ENCODE data around the gene SLC6A11. TPM values are rescaled to one million over a fixed set of nuclear protein-coding genes. Genes with fewer than 3 reads are reported as not detected.

The SLC6A11 gene
- total and polyA plus RNA-seq, 2 donors (not counting 1 experiment from before 2014, with no cell fraction given) = not detected

DNA sequence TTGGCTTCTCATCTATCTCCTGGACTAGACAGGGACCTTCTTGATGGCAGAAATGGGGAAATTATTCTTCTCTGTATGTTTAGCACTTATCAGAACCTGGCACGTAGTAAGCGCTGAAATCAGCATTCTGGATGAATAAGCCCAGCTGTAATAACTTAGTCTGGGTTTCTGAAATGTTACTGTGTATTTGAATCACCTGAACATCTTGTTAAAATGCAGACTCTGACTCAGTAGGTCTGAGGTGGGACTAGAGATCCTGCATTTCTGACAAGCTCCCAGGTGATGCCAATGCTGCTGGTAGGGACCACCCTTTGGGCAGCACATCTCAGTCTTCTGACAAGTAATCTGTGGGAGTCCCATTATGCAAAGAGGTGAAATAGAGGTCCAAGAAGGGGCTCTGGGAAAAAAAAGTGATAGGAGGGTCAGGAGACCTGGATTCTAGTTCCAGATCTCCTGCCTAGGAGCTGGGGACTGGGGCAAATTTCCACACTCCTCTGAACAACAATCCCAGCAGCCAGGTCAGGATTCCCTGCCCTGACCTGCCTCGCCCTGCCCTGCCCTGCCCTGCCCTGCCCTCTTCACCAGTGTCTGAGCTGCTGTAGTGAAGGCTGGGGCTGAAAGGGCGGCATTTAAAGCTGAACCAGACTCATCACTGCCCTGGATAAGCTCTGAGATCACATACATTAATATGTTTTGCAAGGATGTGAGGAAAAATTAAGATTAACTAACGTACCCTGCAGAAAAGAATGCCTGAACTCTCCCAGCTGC is 17.2 kb upstream of the SLC6A11 start:
- Histone ChIP-seq H3K4me2 (replicated peaks; ENCODE audit: low read depth, low read length, poor library complexity, severe bottlenecking) (no peak overlapping the region), H3K4me1 (ENCODE audit: control insufficient read depth in 2 of 2, insufficient read depth in 2 of 2, low read length in 2 of 2) (no peaks in the 10 kb centered on the region), H4K20me1 (ENCODE audit: control insufficient read depth, insufficient read depth, low read length, poor library complexity, severe bottlenecking) (no peaks in the 10 kb centered on the region), H3K4me3 (ENCODE audit: control extremely low read depth in 1 of 5, extremely low read depth in 1 of 5, insufficient read depth in 1 of 5, low read depth in 2 of 5, low read length in 4 of 5) (no peak overlapping the region), H3K36me3 (replicated peaks in 1 of 2; ENCODE audit: control extremely low read depth in 1 of 2, control insufficient read depth in 1 of 2, extremely low read depth in 1 of 2, insufficient read depth in 2 of 2, low read length in 1 of 2) (no peaks in the 10 kb centered on the region), H3K9me3 (ENCODE audit: control extremely low read depth in 1 of 3, control insufficient read depth in 2 of 3, insufficient read depth in 1 of 3, low read length in 2 of 3) (no peaks in the 10 kb centered on the region), H3K27me3 (replicated peaks in 1 of 4; ENCODE audit: control extremely low read depth in 1 of 4, control insufficient read depth in 3 of 4, insufficient read depth in 4 of 4, low read length in 3 of 4) (peaks cover 0 to 7% (median 2%) of the 10 kb centered on the region in 4 experiments), H3K9ac (ENCODE audit: low read length) (no peak overlapping the region), H3K27ac (ENCODE audit: low read length in 2 of 2) (no peak overlapping the region), H2AFZ (ENCODE audit: insufficient read depth, low read depth, low read length, poor library complexity, severe bottlenecking) (no peak overlapping the region), H3K79me2 (ENCODE audit: control insufficient read depth, insufficient read depth, low read length) (no peaks in the 10 kb centered on the region)
- Mint-ChIP-seq H3K27me3 (peaks cover 46% of the 10 kb centered on the region), H3K4me3 (no peak overlapping the region), H3K9me3 (ENCODE audit: insufficient read depth) (no peaks in the 10 kb centered on the region), H3K27ac (no peak overlapping the region), H3K4me1 (no peaks in the 10 kb centered on the region)
- TF ChIP-seq, protein P1, sequence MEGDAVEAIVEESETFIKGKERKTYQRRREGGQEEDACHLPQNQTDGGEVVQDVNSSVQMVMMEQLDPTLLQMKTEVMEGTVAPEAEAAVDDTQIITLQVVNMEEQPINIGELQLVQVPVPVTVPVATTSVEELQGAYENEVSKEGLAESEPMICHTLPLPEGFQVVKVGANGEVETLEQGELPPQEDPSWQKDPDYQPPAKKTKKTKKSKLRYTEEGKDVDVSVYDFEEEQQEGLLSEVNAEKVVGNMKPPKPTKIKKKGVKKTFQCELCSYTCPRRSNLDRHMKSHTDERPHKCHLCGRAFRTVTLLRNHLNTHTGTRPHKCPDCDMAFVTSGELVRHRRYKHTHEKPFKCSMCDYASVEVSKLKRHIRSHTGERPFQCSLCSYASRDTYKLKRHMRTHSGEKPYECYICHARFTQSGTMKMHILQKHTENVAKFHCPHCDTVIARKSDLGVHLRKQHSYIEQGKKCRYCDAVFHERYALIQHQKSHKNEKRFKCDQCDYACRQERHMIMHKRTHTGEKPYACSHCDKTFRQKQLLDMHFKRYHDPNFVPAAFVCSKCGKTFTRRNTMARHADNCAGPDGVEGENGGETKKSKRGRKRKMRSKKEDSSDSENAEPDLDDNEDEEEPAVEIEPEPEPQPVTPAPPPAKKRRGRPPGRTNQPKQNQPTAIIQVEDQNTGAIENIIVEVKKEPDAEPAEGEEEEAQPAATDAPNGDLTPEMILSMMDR (IDR thresholded peaks at IDR 0.05) = no peak
- TF ChIP-seq EZH2 (IDR thresholded peaks at IDR 0.05; ENCODE audit: borderline replicate concordance, insufficient read depth, low read depth, low read length, poor library complexity, severe bottlenecking) = no peak
- CTCF ChIA-PET = no interaction called here
- ATAC-seq (ENCODE audit: low read depth) = no peak
- WGBS (ENCODE audit: insufficient coverage) = 57% methylated on average over 1 of the region's 5 CpGs
- POLR2A ChIA-PET = no interaction called here
- DNase-seq = no peak
- intact Hi-C loops (cut with micrococcal nuclease) = no loop called here

DNA sequence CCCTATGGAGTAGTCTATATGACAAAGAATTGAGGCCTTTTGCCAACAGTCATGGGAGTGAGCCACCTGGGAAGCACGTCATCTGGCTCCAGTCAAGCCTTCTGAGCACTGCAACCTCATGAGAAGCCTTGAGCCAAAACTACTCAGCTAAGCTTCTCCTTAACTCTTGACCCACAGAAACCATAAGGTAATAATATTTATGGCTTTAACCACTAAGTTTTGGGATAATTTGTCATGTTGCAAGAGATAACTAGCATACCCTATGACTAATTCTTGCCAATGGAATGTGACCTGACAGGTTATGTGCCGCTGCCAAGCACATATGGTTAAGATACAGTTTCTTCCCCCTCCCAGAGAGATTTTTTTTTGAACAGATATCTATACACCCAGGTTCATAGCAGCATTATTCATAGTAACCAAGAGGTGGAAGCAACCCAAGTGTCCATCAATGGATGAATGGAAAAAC is 11.8 kb upstream of the SLC6A11 start:
- Mint-ChIP-seq H3K27ac (no peak overlapping the region), H3K9me3 (ENCODE audit: insufficient read depth) (no peaks in the 10 kb centered on the region), H3K4me3 (no peak overlapping the region), H3K27me3 (peaks cover 40% of the 10 kb centered on the region), H3K4me1 (no peaks in the 10 kb centered on the region)
- H3K4me2 ChIP-seq (replicated peaks; ENCODE audit: low read depth, low read length, poor library complexity, severe bottlenecking) = no peak overlapping the region
- no peak overlapping the region for H2AFZ ChIP-seq (ENCODE audit: insufficient read depth, low read depth, low read length, poor library complexity, severe bottlenecking)
- no peak overlapping the region for H3K27ac ChIP-seq (ENCODE audit: low read length in 2 of 2)
- CTCF ChIA-PET = no interaction called here
- no peaks in the 10 kb centered on the region for H3K4me1 ChIP-seq (ENCODE audit: control insufficient read depth in 2 of 2, insufficient read depth in 2 of 2, low read length in 2 of 2)
- ATAC-seq (ENCODE audit: low read depth) (no peak), DNase-seq (no peak)
- no peaks in the 10 kb centered on the region for H3K36me3 ChIP-seq (replicated peaks in 1 of 2; ENCODE audit: control extremely low read depth in 1 of 2, control insufficient read depth in 1 of 2, extremely low read depth in 1 of 2, insufficient read depth in 2 of 2, low read length in 1 of 2)
- no peaks in the 10 kb centered on the region for H4K20me1 ChIP-seq (ENCODE audit: control insufficient read depth, insufficient read depth, low read length, poor library complexity, severe bottlenecking)
- no peaks in the 10 kb centered on the region for H3K9me3 ChIP-seq (ENCODE audit: control extremely low read depth in 1 of 3, control insufficient read depth in 2 of 3, insufficient read depth in 1 of 3, low read length in 2 of 3)
- H3K9ac ChIP-seq (ENCODE audit: low read length) = no peak overlapping the region
- POLR2A ChIA-PET = no interaction called here
- intact Hi-C loops (cut with micrococcal nuclease) = no loop called here
- no peak for TF ChIP-seq EZH2 (IDR thresholded peaks at IDR 0.05; ENCODE audit: borderline replicate concordance, insufficient read depth, low read depth, low read length, poor library complexity, severe bottlenecking)
- TF ChIP-seq, protein P1 (IDR thresholded peaks at IDR 0.05) = no peak
- H3K79me2 ChIP-seq (ENCODE audit: control insufficient read depth, insufficient read depth, low read length) = no peaks in the 10 kb centered on the region
- H3K4me3 ChIP-seq (ENCODE audit: control extremely low read depth in 1 of 5, extremely low read depth in 1 of 5, insufficient read depth in 1 of 5, low read depth in 2 of 5, low read length in 4 of 5) = no peak overlapping the region
- 100% methylated on average over 1 of the region's 2 CpGs for WGBS (ENCODE audit: insufficient coverage)
- peaks cover 0 to 21% (median 0%) of the 10 kb centered on the region in 4 experiments for H3K27me3 ChIP-seq (replicated peaks in 1 of 4; ENCODE audit: control extremely low read depth in 1 of 4, control insufficient read depth in 3 of 4, insufficient read depth in 4 of 4, low read length in 3 of 4)

Data from B cell (primary cell).